Measurements from ENCODE around the gene EML6.

DNA sequence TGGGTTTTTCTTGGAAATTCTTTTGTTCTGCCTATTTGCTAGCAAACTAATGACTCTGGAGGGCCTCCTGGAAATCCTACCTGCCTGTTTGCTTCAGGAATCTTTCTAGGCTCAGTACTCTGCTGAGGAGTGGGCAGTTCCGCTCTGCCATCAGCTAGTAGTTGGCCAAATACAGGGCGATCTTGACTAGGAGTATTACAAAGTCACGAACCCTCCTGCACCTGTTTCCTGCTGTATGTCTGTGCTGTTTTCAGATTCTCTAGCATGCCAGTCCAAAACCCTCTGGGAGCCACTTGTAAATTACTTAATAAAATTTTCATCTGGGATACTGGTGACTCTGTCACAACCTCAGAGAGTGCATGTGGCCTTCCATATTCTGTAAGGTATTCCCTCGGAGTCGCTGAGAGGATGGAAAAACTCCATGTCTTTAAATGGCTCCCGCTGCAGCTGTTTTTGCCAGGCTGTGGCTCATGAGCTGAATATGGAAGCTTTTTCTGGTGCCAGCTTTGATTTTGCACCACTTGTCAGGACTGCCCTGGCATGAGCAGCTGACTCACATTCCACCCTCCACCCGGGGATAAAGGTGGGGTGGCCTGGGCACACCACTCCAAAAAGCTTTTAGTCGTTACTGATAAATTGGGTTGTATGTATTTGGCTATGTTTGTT is 203.8 kb downstream of the EML6 start:
- TF ChIP-seq CHD1 (IDR thresholded peaks at IDR 0.05; ENCODE audit: low read depth, low read length) (no peak), SUZ12 (IDR thresholded peaks at IDR 0.05; ENCODE audit: unreplicated experiment) (no peak), EZH2 (IDR thresholded peaks at IDR 0.05; ENCODE audit: borderline replicate concordance, control insufficient read depth, low read depth, low read length) (no peak), POLR2A (IDR thresholded peaks at IDR 0.05; ENCODE audit: low read depth, low read length) (no peak), ZNF274 (IDR thresholded peaks at IDR 0.05; ENCODE audit: insufficient read depth, insufficient read length) (no peak), FOS (IDR thresholded peaks at IDR 0.05; ENCODE audit: borderline replicate concordance, extremely low read depth, insufficient read length) (no peak)

Data from GM12878 (cell line).